Sigmoid colon (tissue), 7 donors: Measurements from ENCODE around the gene RAB31. TPM values are rescaled to one million over a fixed set of nuclear protein-coding genes. Genes with fewer than 3 reads are reported as not detected.

Source experiments
- DNase-seq: peaks from one replicate; pipeline ENCODE4 v3.0.0-alpha.2; 2019
- H3K27ac ChIP-seq, 4 donors: fragments of 200-600 bp; sonication (generic); one replicate each; pipeline ENCODE4 v1.5.1; 2016 to 2019; ENCODE audit warnings: mild to moderate bottlenecking in 1 of 4
- H3K27me3 ChIP-seq, 3 donors: fragments of 200-600 bp; sonication (generic); one replicate each; pipeline ENCODE4 v1.5.1; 2019; ENCODE audit warnings: mild to moderate bottlenecking in 1 of 3
- H3K36me3 ChIP-seq, 4 donors: fragments of 200-600 bp; sonication (generic); one replicate each; pipeline ENCODE4 v1.5.1; 2016 to 2019
- H3K4me1 ChIP-seq, 4 donors: fragments of 200-600 bp; sonication (generic); one replicate each; pipeline ENCODE4 v1.5.1; 2017 to 2019
- H3K4me3 ChIP-seq, 4 donors: fragments of 200-600 bp; sonication (generic); one replicate each; pipeline ENCODE4 v1.5.1; 2017 to 2019; ENCODE audit warnings: mild to moderate bottlenecking in 2 of 4, moderate library complexity in 1 of 4
- H3K9me3 ChIP-seq, 4 donors: fragments of 200-600 bp in 3 of 4; sonication (generic) in 3 of 4; one replicate each; pipeline versions ENCODE4 v1.5.1 to v1.6.1; 2013 to 2019
- CTCF ChIP-seq, 4 experiments: fragments of 450-650 bp in 3 of 4; fragments of 200-600 bp in 1 of 4; IDR thresholded peaks; one replicate each; pipeline ENCODE4 v1.5.1; 2016 to 2019; ENCODE audit warnings: antibody characterized with exemption in 4 of 4, mild to moderate bottlenecking in 3 of 4, moderate library complexity in 2 of 4
- EP300 ChIP-seq, 4 donors: sonication (generic); formaldehyde crosslinking; IDR thresholded peaks; one replicate each; pipeline ENCODE4 v1.6.1; 2017; ENCODE audit warnings: antibody characterized with exemption in 4 of 4
- POLR2A ChIP-seq, 2 donors: fragments of 450-650 bp; IDR thresholded peaks; one replicate each; pipeline ENCODE4 v1.6.1; 2016; ENCODE audit warnings: antibody characterized with exemption in 2 of 2, mild to moderate bottlenecking in 2 of 2, moderate library complexity in 2 of 2
- POLR2AphosphoS5 ChIP-seq, 4 donors: sonication (generic); formaldehyde crosslinking; IDR thresholded peaks; one replicate each; pipeline ENCODE4 v1.6.1; 2017; ENCODE audit warnings: antibody characterized with exemption in 4 of 4
- WGBS, 2 donors: extraction: QIAGEN DNeasy Blood & Tissue Kit; methylation state at CpG; one replicate each; pipeline ENCODE4 v1.1.7; 2013; 5-methylcytosine and 5-hydroxymethylcytosine counted together
- intact Hi-C: fragments of 100-400 bp; cut with DNase I; formaldehyde crosslinking; loops from one replicate; pipeline ENCODE4 v1.15.1; 2023
- polyA plus RNA-seq, 3 donors: library from polyadenylated mRNA; stranded (reverse); fragments of 200-250 nt; gene quantifications; one replicate each; pipeline ENCODE4 v1.2.3, GENCODE V29; 2013
- total RNA-seq, 4 donors: library from RNA; depleted of rRNA; stranded (reverse); fragments of >200 nt; gene quantifications; one replicate each; pipeline ENCODE4 v1.1.0, GENCODE V29; 2016
- donor health status: healthy with polysubstance abuse.
- donor health status: Bipolar disorder and iron deficiency.
- donor health status: healthy.

RAB31 gene
- total and polyA plus RNA-seq, 7 donors = 16.2 to 74.6 (median 52.0) TPM

DNA sequence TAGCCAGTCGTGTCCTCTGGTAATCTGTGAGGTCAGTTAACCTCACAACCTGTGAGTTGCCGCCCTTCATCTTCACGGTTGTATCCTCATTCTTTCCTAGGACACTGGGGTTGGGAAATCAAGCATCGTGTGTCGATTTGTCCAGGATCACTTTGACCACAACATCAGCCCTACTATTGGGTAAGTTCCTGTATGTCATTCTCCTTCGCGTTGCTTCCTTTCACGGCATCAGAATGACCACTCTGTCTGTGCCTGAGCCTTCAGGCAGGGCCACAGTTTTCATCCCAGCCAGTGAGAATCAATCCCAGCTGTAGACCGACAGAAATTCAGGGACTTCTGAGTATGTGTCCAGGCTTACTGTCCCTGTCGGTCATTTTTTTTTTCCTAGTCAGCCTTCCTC, 67.1 kb downstream of the RAB31 start:
- 80 to 86% methylated on average over 10 of the region's 10 CpGs for WGBS, 2 donors
- intact Hi-C loops = loop anchor here (10.0 kb wide), 1 partner anchor 160 kb away; the partner anchor contains the start of gene PPP4R1
- Histone ChIP-seq H3K36me3 (no peaks in the 10 kb centered on the region), H3K4me3 (no peak overlapping the region), H3K27me3 (no peaks in the 10 kb centered on the region), H3K4me1 (peaks cover 0 to 30% (median 9%) of the 10 kb centered on the region in 4 donors), H3K27ac (peak overlapping the region; percentile 17 to 59 (median 26)), H3K9me3 (no peaks in the 10 kb centered on the region)
- no peak for DNase-seq
- peak; percentile 40 to 91 (median 80) for TF ChIP-seq EP300 (IDR thresholded peaks at IDR 0.05)
- TF ChIP-seq POLR2A (IDR thresholded peaks at IDR 0.05) = no peak
- peak in 2 of 4 donors; percentile 32 to 47 for TF ChIP-seq POLR2AphosphoS5 (IDR thresholded peaks at IDR 0.05)

- TF ChIP-seq EP300 (IDR thresholded peaks at IDR 0.05) = no peak
- intact Hi-C loops = loop anchor here (10.0 kb wide), 1 partner anchor 165 kb away; the partner anchor contains the start of gene PPP4R1
- Histone ChIP-seq H3K36me3 (no peaks in the 10 kb centered on the region), H3K4me3 (no peak overlapping the region), H3K4me1 (peaks cover 0 to 20% (median 12%) of the 10 kb centered on the region in 4 donors), H3K27me3 (no peaks in the 10 kb centered on the region), H3K27ac (no peak overlapping the region), H3K9me3 (no peaks in the 10 kb centered on the region)
- no peak for DNase-seq
- WGBS, 2 donors = 21 to 74% methylated on average over 4 of the region's 4 CpGs
Observed at GRCh38 chr18:9779630-9780029, 71.5 kb downstream of the RAB31 start.

GRCh38 chr18:9782073-9782857, 74.2 kb downstream of the RAB31 start:
- Histone ChIP-seq H3K36me3 (no peaks in the 10 kb centered on the region), H3K4me1 (peaks cover 0 to 15% (median 8%) of the 10 kb centered on the region in 4 donors), H3K4me3 (no peak overlapping the region), H3K27ac (peak overlapping the region; percentile 6 to 35 (median 28)), H3K27me3 (no peaks in the 10 kb centered on the region), H3K9me3 (no peaks in the 10 kb centered on the region)
- peak in 2 of 4 donors; percentile 14 to 28 for TF ChIP-seq POLR2AphosphoS5 (IDR thresholded peaks at IDR 0.05)
- no peak for TF ChIP-seq CTCF (IDR thresholded peaks at IDR 0.05)
- TF ChIP-seq EP300 (IDR thresholded peaks at IDR 0.05) = no peak
- 87 to 88% methylated on average over 11 of the region's 11 CpGs for WGBS, 2 donors
- DNase-seq = no peak
- intact Hi-C loops = no loop called here

DNA sequence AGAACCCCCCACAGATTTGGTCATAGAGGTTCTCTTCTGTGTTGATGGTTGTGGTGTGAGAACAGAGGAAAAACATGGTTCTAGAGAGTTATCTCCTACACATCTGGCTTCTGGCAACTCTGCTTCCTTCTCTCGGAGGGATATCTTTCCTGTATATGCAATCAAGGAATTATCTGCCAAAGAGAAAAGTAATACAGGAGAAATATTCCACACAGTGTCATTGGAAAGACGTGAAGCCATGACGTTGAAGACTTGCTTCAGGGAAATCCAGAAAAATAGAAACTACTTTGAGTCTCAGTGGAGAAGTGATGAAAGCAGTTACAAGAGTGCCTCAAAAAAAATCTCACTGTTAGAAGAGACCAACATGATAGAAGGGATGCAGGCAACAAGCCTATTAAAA, 78.5 kb downstream of the RAB31 start:
- DNase-seq = no peak
- intact Hi-C loops = no loop called here
- no peaks in the 10 kb centered on the region for H3K9me3 ChIP-seq
- no peaks in the 10 kb centered on the region for H3K36me3 ChIP-seq
- H3K27me3 ChIP-seq = no peaks in the 10 kb centered on the region
- peaks cover 0 to 21% (median 11%) of the 10 kb centered on the region in 4 donors for H3K4me1 ChIP-seq
- TF ChIP-seq POLR2AphosphoS5 (IDR thresholded peaks at IDR 0.05) = no peak
- TF ChIP-seq CTCF (IDR thresholded peaks at IDR 0.05) = no peak
- no peak for TF ChIP-seq POLR2A (IDR thresholded peaks at IDR 0.05)
- no peak for TF ChIP-seq EP300 (IDR thresholded peaks at IDR 0.05)
- H3K27ac ChIP-seq = no peak overlapping the region
- 90 to 92% methylated on average over 3 of the region's 3 CpGs for WGBS, 2 donors
- H3K4me3 ChIP-seq = no peak overlapping the region

GRCh38 chr18:9787036-9787435, 78.9 kb downstream of the RAB31 start:
- WGBS, 2 donors = 98 to 100% methylated on average over 1 of the region's 1 CpG
- TF ChIP-seq CTCF (IDR thresholded peaks at IDR 0.05) (no peak), EP300 (IDR thresholded peaks at IDR 0.05) (no peak), POLR2A (IDR thresholded peaks at IDR 0.05) (no peak), POLR2AphosphoS5 (IDR thresholded peaks at IDR 0.05) (no peak)
- Histone ChIP-seq H3K9me3 (no peaks in the 10 kb centered on the region), H3K36me3 (no peaks in the 10 kb centered on the region), H3K4me1 (peaks cover 0 to 19% (median 11%) of the 10 kb centered on the region in 4 donors), H3K27me3 (no peaks in the 10 kb centered on the region), H3K27ac (no peak overlapping the region), H3K4me3 (no peak overlapping the region)
- DNase-seq = no peak
- intact Hi-C loops = no loop called here
